HepG2 (cell line): ENCODE data around the gene ANKRD29. TPM values are rescaled to one million over a fixed set of nuclear protein-coding genes. Genes with fewer than 3 reads are reported as not detected.
A peak's percentile ranks its signal among the peaks of the same experiment; 100 is the strongest.

Experiments
- EEA1 ChIP-seq: sonication (generic); formaldehyde crosslinking; IDR thresholded peaks from 2 replicates; pipeline ENCODE4 v1.5.1; 2020; ENCODE audit warnings: mild to moderate bottlenecking, missing genetic modification reagents, borderline replicate concordance
- ELF4 ChIP-seq: sonication (generic); formaldehyde crosslinking; IDR thresholded peaks from 2 replicates; pipeline ENCODE4 v1.5.0; 2020; ENCODE audit warnings: missing genetic modification reagents, mild to moderate bottlenecking, moderate library complexity, borderline replicate concordance
- GTF2F1 ChIP-seq: fragments of 150-350 bp; IDR thresholded peaks from 2 replicates; pipeline ENCODE4 v1.6.1; 2014; ENCODE audit warnings: low read length
- HNF4G ChIP-seq, 2 experiments: sonication (generic) in 1 of 2; formaldehyde crosslinking in 1 of 2; IDR thresholded peaks; 2 replicates each; pipeline versions ENCODE4 v1.4.0 to v1.6.1; 2011 to 2020; ENCODE audit warnings: borderline replicate concordance in 2 of 2, low read depth in 2 of 2, mild to moderate bottlenecking in 2 of 2, low read length in 1 of 2, missing genetic modification reagents in 1 of 2, moderate library complexity in 1 of 2
- KLF15 ChIP-seq: sonication (generic); formaldehyde crosslinking; IDR thresholded peaks from 2 replicates; pipeline ENCODE4 v1.8.1; 2023; ENCODE audit warnings: borderline replicate concordance, mild to moderate bottlenecking, inconsistent platforms, missing genetic modification reagents, mixed read lengths
- MYC ChIP-seq: sonication (generic); formaldehyde crosslinking; IDR thresholded peaks from 2 replicates; pipeline ENCODE4 v1.9.0; 2021; ENCODE audit warnings: missing genetic modification reagents, borderline replicate concordance
- NFE2L1 ChIP-seq: sonication (generic); formaldehyde crosslinking; IDR thresholded peaks from 2 replicates; pipeline ENCODE4 v1.4.0; 2020; ENCODE audit warnings: missing genetic modification reagents, mild to moderate bottlenecking, borderline replicate concordance
- PCBP2 ChIP-seq: fragments of 200-400 bp; formaldehyde crosslinking; optimal IDR thresholded peaks from 2 replicates; pipeline ENCODE3; 2018; ENCODE audit warnings: low read length, low read depth; ENCODE audit not compliant: poor library complexity, severe bottlenecking
- RARG ChIP-seq: sonication (generic); formaldehyde crosslinking; IDR thresholded peaks from 2 replicates; pipeline ENCODE4 v1.4.0; 2020; ENCODE audit warnings: low read depth, mild to moderate bottlenecking, missing genetic modification reagents
- RFX5 ChIP-seq: IDR thresholded peaks from 2 replicates; pipeline ENCODE4 v1.6.1; 2011; ENCODE audit warnings: low read depth, low read length, improper control_type of control experiment
- SAFB2 ChIP-seq: sonication (generic); formaldehyde crosslinking; IDR thresholded peaks from 2 replicates; pipeline ENCODE4 v1.5.1; 2020; ENCODE audit warnings: missing genetic modification reagents, low read depth, mild to moderate bottlenecking, borderline replicate concordance
- SMYD3 ChIP-seq: sonication (generic); formaldehyde crosslinking; IDR thresholded peaks from 2 replicates; pipeline ENCODE4 v1.8.1; 2023; ENCODE audit warnings: mild to moderate bottlenecking, missing genetic modification reagents
- ZNF230 ChIP-seq: sonication (generic); formaldehyde crosslinking; IDR thresholded peaks from 2 replicates; pipeline ENCODE4 v1.4.0; 2020; ENCODE audit warnings: mild to moderate bottlenecking, missing genetic modification reagents
- ZNF737 ChIP-seq: sonication (generic); formaldehyde crosslinking; IDR thresholded peaks from 2 replicates; pipeline ENCODE4 v1.5.0; 2020; ENCODE audit warnings: missing genetic modification reagents, mild to moderate bottlenecking, borderline replicate concordance
- polyA plus RNA-seq, 8 experiments: library from polyadenylated mRNA; depleted of rRNA in 3 of 8; stranded (reverse) in 7 of 8; unstranded in 1 of 8; fragments of >200 nt; fragmentation: Illumina TruSeq in 4 of 8; extraction: Trizol in 4 of 8; gene quantifications; 2 replicates each; pipeline versions ENCODE4 v1.2.1 to v1.2.3, GENCODE V29; 2011 to 2016; ENCODE audit warnings: low read depth in 4 of 8, missing spikeins in 1 of 8, mixed read lengths in 1 of 8; ENCODE audit not compliant: insufficient read depth in 1 of 8
- total RNA-seq, 5 experiments: library from RNA; depleted of rRNA; stranded (reverse); fragments of >200 nt; fragmentation: Illumina TruSeq; extraction: Trizol; gene quantifications; 2 replicates each; pipeline ENCODE4 v1.2.3, GENCODE V29; 2016; ENCODE audit warnings: low read depth in 1 of 5
- TF ChIP-seq, protein P1 (sequence below): fragments of 450-650 bp; IDR thresholded peaks from 2 replicates; pipeline ENCODE4 v1.6.1; 2017; ENCODE audit warnings: mild to moderate bottlenecking
- TF ChIP-seq, protein P2 (sequence below): sonication (generic); formaldehyde crosslinking; conservative IDR thresholded peaks from 2 replicates; pipeline ENCODE4 v1.4.0; 2020; ENCODE audit warnings: missing genetic modification reagents
- TF ChIP-seq, protein P3 (sequence below): sonication (generic); formaldehyde crosslinking; IDR thresholded peaks from 2 replicates; pipeline ENCODE4 v1.5.0; 2020; ENCODE audit warnings: missing genetic modification reagents
- TF ChIP-seq, protein P4 (sequence below): sonication (generic); formaldehyde crosslinking; IDR thresholded peaks from 2 replicates; pipeline ENCODE4 v1.5.0; 2020; ENCODE audit warnings: missing genetic modification reagents
- TF ChIP-seq, protein P5 (sequence below): sonication (generic); formaldehyde crosslinking; IDR thresholded peaks from 2 replicates; pipeline ENCODE4 v1.5.1; 2020; ENCODE audit warnings: missing genetic modification reagents, mild to moderate bottlenecking, borderline replicate concordance

The ANKRD29 gene
- total and polyA plus RNA-seq, 2 of the 13 experiments (the other 11 are each of a cell fraction or from before 2014, with no cell fraction given) = not detected

DNA sequence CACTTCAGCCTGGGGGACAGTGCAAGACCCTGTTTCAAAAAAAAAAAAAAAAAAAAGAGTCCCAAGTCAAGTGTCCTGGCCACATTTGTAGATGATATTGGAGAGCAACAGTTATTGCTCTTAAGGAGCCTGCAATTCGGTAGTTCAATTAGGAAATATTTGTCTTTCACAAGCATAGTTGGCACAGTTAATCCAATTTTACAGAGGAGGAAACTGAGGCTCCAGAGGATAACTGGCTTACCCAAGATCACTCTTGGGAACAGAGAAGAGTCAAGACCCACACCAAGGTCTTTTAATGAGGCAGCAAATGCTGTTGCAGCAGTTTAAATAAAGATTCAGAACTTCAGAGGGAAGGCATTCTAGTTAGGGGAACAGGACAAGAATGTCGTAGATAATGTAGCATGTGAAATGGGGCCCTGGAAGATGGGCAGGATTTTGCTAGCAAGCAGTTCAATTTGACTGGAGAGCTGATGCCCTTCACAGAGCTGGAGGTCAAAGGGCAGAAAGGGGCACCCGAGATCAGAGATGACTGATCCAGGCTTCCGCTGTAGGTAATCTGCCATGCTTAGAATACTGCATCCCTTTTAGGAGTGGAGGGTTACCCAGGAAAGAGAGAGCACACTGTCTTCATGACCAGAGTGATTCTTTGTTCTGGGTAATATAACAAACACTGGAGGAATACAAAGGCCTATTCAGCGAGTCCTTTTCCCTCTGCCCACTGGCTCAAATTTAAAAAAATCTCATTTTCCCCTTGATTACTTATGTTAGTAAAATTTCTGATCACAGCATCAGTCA is 79.4 kb downstream of the ANKRD29 start (continued):
- TF ChIP-seq ZNF737 (CRISPR knock-in tag) (no peak), ZNF230 (no peak), NFE2L1 (no peak), ELF4 (CRISPR knock-in tag) (no peak), GTF2F1 (no peak), MYC (CRISPR knock-in tag) (no peak), SAFB2 (CRISPR knock-in tag) (no peak), HNF4G (IDR thresholded peaks at IDR 0.05; ENCODE audit: borderline replicate concordance, low read depth, low read length) (peak; percentile 55; the same call in 1 of the 2 replicates), HNF4G (CRISPR knock-in tag; IDR thresholded peaks at IDR 0.05; ENCODE audit: borderline replicate concordance, low read depth) (no peak), SMYD3 (CRISPR knock-in tag) (no peak), PCBP2 (no peak), KLF15 (no peak), EEA1 (no peak), RFX5 (no peak), RARG (CRISPR knock-in tag) (no peak)
- TF ChIP-seq, protein P1, sequence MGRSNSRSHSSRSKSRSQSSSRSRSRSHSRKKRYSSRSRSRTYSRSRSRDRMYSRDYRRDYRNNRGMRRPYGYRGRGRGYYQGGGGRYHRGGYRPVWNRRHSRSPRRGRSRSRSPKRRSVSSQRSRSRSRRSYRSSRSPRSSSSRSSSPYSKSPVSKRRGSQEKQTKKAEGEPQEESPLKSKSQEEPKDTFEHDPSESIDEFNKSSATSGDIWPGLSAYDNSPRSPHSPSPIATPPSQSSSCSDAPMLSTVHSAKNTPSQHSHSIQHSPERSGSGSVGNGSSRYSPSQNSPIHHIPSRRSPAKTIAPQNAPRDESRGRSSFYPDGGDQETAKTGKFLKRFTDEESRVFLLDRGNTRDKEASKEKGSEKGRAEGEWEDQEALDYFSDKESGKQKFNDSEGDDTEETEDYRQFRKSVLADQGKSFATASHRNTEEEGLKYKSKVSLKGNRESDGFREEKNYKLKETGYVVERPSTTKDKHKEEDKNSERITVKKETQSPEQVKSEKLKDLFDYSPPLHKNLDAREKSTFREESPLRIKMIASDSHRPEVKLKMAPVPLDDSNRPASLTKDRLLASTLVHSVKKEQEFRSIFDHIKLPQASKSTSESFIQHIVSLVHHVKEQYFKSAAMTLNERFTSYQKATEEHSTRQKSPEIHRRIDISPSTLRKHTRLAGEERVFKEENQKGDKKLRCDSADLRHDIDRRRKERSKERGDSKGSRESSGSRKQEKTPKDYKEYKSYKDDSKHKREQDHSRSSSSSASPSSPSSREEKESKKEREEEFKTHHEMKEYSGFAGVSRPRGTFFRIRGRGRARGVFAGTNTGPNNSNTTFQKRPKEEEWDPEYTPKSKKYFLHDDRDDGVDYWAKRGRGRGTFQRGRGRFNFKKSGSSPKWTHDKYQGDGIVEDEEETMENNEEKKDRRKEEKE = no peak
- TF ChIP-seq, protein P2, sequence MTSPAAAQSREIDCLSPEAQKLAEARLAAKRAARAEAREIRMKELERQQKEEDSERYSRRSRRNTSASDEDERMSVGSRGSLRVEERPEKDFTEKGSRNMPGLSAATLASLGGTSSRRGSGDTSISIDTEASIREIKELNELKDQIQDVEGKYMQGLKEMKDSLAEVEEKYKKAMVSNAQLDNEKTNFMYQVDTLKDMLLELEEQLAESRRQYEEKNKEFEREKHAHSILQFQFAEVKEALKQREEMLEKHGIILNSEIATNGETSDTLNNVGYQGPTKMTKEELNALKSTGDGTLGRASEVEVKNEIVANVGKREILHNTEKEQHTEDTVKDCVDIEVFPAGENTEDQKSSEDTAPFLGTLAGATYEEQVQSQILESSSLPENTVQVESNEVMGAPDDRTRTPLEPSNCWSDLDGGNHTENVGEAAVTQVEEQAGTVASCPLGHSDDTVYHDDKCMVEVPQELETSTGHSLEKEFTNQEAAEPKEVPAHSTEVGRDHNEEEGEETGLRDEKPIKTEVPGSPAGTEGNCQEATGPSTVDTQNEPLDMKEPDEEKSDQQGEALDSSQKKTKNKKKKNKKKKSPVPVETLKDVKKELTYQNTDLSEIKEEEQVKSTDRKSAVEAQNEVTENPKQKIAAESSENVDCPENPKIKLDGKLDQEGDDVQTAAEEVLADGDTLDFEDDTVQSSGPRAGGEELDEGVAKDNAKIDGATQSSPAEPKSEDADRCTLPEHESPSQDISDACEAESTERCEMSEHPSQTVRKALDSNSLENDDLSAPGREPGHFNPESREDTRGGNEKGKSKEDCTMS (CRISPR knock-in tag) = no peak
- TF ChIP-seq, protein P3, sequence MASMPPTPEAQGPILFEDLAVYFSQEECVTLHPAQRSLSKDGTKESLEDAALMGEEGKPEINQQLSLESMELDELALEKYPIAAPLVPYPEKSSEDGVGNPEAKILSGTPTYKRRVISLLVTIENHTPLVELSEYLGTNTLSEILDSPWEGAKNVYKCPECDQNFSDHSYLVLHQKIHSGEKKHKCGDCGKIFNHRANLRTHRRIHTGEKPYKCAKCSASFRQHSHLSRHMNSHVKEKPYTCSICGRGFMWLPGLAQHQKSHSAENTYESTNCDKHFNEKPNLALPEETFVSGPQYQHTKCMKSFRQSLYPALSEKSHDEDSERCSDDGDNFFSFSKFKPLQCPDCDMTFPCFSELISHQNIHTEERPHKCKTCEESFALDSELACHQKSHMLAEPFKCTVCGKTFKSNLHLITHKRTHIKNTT = no peak
- TF ChIP-seq, protein P4, sequence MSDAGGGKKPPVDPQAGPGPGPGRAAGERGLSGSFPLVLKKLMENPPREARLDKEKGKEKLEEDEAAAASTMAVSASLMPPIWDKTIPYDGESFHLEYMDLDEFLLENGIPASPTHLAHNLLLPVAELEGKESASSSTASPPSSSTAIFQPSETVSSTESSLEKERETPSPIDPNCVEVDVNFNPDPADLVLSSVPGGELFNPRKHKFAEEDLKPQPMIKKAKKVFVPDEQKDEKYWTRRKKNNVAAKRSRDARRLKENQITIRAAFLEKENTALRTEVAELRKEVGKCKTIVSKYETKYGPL (CRISPR knock-in tag) = no peak
- TF ChIP-seq, protein P5, sequence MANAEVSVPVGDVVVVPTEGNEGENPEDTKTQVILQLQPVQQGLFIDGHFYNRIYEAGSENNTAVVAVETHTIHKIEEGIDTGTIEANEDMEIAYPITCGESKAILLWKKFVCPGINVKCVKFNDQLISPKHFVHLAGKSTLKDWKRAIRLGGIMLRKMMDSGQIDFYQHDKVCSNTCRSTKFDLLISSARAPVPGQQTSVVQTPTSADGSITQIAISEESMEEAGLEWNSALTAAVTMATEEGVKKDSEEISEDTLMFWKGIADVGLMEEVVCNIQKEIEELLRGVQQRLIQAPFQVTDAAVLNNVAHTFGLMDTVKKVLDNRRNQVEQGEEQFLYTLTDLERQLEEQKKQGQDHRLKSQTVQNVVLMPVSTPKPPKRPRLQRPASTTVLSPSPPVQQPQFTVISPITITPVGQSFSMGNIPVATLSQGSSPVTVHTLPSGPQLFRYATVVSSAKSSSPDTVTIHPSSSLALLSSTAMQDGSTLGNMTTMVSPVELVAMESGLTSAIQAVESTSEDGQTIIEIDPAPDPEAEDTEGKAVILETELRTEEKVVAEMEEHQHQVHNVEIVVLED (CRISPR knock-in tag) = no peak
